HepG2 (cell line): Measurements from ENCODE around the gene ZSWIM5.

Experiments
- FOXK1 ChIP-seq: sonication (generic); formaldehyde crosslinking; IDR thresholded peaks from 2 replicates; pipeline ENCODE4 v1.4.0; 2020; ENCODE audit warnings: low read depth, missing genetic modification reagents, borderline replicate concordance
- PBX3 ChIP-seq: sonication (generic); formaldehyde crosslinking; IDR thresholded peaks from 2 replicates; pipeline ENCODE4 v1.8.1; 2023; ENCODE audit warnings: missing genetic modification reagents, inconsistent platforms, borderline replicate concordance
- RELA ChIP-seq: sonication (generic); formaldehyde crosslinking; IDR thresholded peaks from 2 replicates; pipeline ENCODE4 v1.4.0; 2020; ENCODE audit warnings: missing genetic modification reagents
- SOX6 ChIP-seq, 2 experiments: fragments of 450-650 bp in 1 of 2; sonication (generic) in 1 of 2; formaldehyde crosslinking in 1 of 2; IDR thresholded peaks; 2 replicates each; pipeline versions ENCODE4 v1.4.0 to v1.6.1; 2017 to 2020; ENCODE audit warnings: antibody characterized with exemption in 1 of 2, mild to moderate bottlenecking in 1 of 2, missing genetic modification reagents in 1 of 2
- UBTF ChIP-seq: sonication (generic); formaldehyde crosslinking; IDR thresholded peaks from 2 replicates; pipeline ENCODE4 v1.4.0; 2020; ENCODE audit warnings: mild to moderate bottlenecking, missing genetic modification reagents
- ZBTB33 ChIP-seq: sonication (generic); formaldehyde crosslinking; IDR thresholded peaks from 2 replicates; pipeline ENCODE4 v1.4.0; 2020; ENCODE audit warnings: missing genetic modification reagents
- ZNF317 ChIP-seq: sonication (generic); formaldehyde crosslinking; IDR thresholded peaks from 2 replicates; pipeline ENCODE4 v1.5.0; 2020; ENCODE audit warnings: mild to moderate bottlenecking, missing genetic modification reagents
- ZNF557 ChIP-seq: sonication (generic); formaldehyde crosslinking; IDR thresholded peaks from 2 replicates; pipeline ENCODE4 v1.4.0; 2020; ENCODE audit warnings: missing genetic modification reagents
- ZNF770 ChIP-seq: sonication (generic); formaldehyde crosslinking; IDR thresholded peaks from 2 replicates; pipeline ENCODE4 v1.5.0; 2020; ENCODE audit warnings: mild to moderate bottlenecking, missing genetic modification reagents

GRCh38 chr1:45243476-45244343, 37.3 kb upstream of the ZSWIM5 start:
- TF ChIP-seq ZNF770 (CRISPR knock-in tag): no peak
- TF ChIP-seq SOX6 (IDR thresholded peaks at IDR 0.05): no peak
- no peak for TF ChIP-seq SOX6 (CRISPR knock-in tag; IDR thresholded peaks at IDR 0.05)
- no peak for TF ChIP-seq PBX3 (CRISPR knock-in tag)
- TF ChIP-seq FOXK1 (CRISPR knock-in tag): no peak
- no peak for TF ChIP-seq RELA (CRISPR knock-in tag)
- TF ChIP-seq ZNF557 (CRISPR knock-in tag): no peak
- no peak for TF ChIP-seq ZBTB33
- TF ChIP-seq ZNF317: no peak
- TF ChIP-seq UBTF (CRISPR knock-in tag): no peak
